Ovary (tissue), 9 donors: Measurements from ENCODE around the gene MOGAT2. TPM values are rescaled to one million over a fixed set of nuclear protein-coding genes. Genes with fewer than 3 reads are reported as not detected.
"Not testable (repeated sequence)": the region's sequence is repeated elsewhere in the genome, so short reads cannot be mapped to it uniquely, and the experiment has no call there.

ENCODE experiments used
- DNase-seq, 5 donors: peaks; one replicate each; pipeline ENCODE4 v3.0.0-alpha.2; 2019 to 2020
- H3K27ac ChIP-seq, 2 donors: fragments of 200-600 bp; one replicate each; pipeline versions ENCODE4 v1.5.1 to v1.8.0; 2019 to 2022
- H3K27me3 ChIP-seq: fragments of 200-600 bp; one replicate; pipeline ENCODE4 v1.8.0; 2022
- H3K36me3 ChIP-seq: fragments of 200-600 bp; sonication (generic); one replicate; pipeline ENCODE4 v1.5.1; 2019
- H3K4me1 ChIP-seq: one replicate; pipeline ENCODE4 v1.8.1; 2013; ENCODE audit warnings: mild to moderate bottlenecking, moderate library complexity; ENCODE audit not compliant: insufficient read depth
- H3K4me3 ChIP-seq: fragments of 200-600 bp; sonication (generic); one replicate; pipeline ENCODE4 v1.5.1; 2017
- H3K9me3 ChIP-seq, 2 donors: fragments of 200-600 bp in 1 of 2; sonication (generic) in 1 of 2; one replicate each; pipeline versions ENCODE4 v1.5.1 to v1.8.1; 2013 to 2019; ENCODE audit warnings: mild to moderate bottlenecking in 1 of 2, moderate library complexity in 1 of 2
- EP300 ChIP-seq: sonication (generic); formaldehyde crosslinking; IDR thresholded peaks from one replicate; pipeline ENCODE4 v1.6.1; 2017; ENCODE audit warnings: antibody characterized with exemption
- POLR2A ChIP-seq: fragments of 450-650 bp; IDR thresholded peaks from one replicate; pipeline ENCODE4 v1.6.1; 2017; ENCODE audit warnings: antibody characterized with exemption, mild to moderate bottlenecking, moderate library complexity
- WGBS, 3 donors: extraction: QIAGEN DNeasy Blood & Tissue Kit in 1 of 3; methylation state at CpG; one replicate each; pipeline versions ENCODE4 v1.1.5 to v1.1.7; 2013 to 2017; 5-methylcytosine and 5-hydroxymethylcytosine counted together
- intact Hi-C, 4 donors: fragments of 100-400 bp; cut with DNase I; formaldehyde crosslinking; loops; one replicate each; pipeline versions ENCODE4 v1.11.0 to v1.15.1; 2022 to 2023
- polyA plus RNA-seq, 2 donors: library from polyadenylated mRNA; stranded (reverse); fragments of 200-250 nt in 1 of 2; fragments of 350-450 nt in 1 of 2; fragmentation: Illumina TruSeq in 1 of 2; extraction: RNeasy Lipid Tissue Mini Kit (QIAGEN cat#74804) in 1 of 2; gene quantifications; one replicate each; pipeline ENCODE4 v1.2.3, GENCODE V29; 2013 to 2014
- total RNA-seq, 7 donors: library from RNA; depleted of rRNA in 2 of 7; stranded (reverse); fragments of >200 nt in 2 of 7; fragmentation: NEBNext Ultra II Directional in 3 of 7; extraction: Animal tissue kit (Norgen Biotek cat#: 25700) in 3 of 7; gene quantifications; one replicate each; pipeline versions ENCODE4 v1.1.0 to v1.2.4, GENCODE V29; 2016 to 2023
- TF ChIP-seq, protein P1 (sequence below), 3 donors: fragments of 450-650 bp in 2 of 3; fragments of 200-600 bp in 1 of 3; IDR thresholded peaks; one replicate each; pipeline versions ENCODE4 v1.5.1 to v1.8.0; 2016 to 2022; ENCODE audit warnings: antibody characterized with exemption in 3 of 3, mild to moderate bottlenecking in 1 of 3
- donor health status: DM: no; HTN: no; CAD: no; lungs with moderate emphysema.
- donor health status: DM: no; HTN: no; CAD: no.
- donor health status: Bipolar disorder and iron deficiency.
- donor health status: DM: yes; HTN: yes; CAD: no.
- donor health status: DM: no; HTN: no; CAD: no.
- donor health status: DM: yes; HTN: yes; CAD: no.

MOGAT2 gene
- total and polyA plus RNA-seq, 9 donors = 0.72 to 1.1 TPM; not detected in 7

DNA sequence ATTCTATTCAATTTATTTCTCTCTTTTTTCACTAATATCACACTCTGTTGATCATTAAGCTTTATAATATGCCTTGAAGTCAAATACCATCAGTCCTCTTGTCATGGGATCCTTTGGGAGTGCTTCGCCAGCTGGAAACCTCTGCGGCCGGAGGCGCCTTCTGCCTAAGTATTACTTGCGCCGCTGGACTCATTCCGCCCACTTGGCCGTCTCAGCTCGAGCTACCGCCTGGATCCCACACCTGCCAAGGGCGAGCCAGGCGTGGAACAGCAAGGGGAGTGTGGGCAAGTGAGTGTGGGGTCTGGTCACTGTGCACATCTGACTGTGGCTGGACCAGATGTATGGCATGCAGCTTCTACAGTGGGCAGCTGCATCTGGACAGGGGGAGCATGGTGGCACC, 39.7 kb upstream of the MOGAT2 start:
- Histone ChIP-seq H3K4me3 (no peak overlapping the region), H3K9me3 (no peaks in the 10 kb centered on the region), H3K27me3 (no peaks in the 10 kb centered on the region), H3K4me1 (no peaks in the 10 kb centered on the region), H3K36me3 (no peaks in the 10 kb centered on the region), H3K27ac (no peak overlapping the region)
- no peak for DNase-seq
- TF ChIP-seq EP300 (no peak), POLR2A (no peak)
- TF ChIP-seq, protein P1, sequence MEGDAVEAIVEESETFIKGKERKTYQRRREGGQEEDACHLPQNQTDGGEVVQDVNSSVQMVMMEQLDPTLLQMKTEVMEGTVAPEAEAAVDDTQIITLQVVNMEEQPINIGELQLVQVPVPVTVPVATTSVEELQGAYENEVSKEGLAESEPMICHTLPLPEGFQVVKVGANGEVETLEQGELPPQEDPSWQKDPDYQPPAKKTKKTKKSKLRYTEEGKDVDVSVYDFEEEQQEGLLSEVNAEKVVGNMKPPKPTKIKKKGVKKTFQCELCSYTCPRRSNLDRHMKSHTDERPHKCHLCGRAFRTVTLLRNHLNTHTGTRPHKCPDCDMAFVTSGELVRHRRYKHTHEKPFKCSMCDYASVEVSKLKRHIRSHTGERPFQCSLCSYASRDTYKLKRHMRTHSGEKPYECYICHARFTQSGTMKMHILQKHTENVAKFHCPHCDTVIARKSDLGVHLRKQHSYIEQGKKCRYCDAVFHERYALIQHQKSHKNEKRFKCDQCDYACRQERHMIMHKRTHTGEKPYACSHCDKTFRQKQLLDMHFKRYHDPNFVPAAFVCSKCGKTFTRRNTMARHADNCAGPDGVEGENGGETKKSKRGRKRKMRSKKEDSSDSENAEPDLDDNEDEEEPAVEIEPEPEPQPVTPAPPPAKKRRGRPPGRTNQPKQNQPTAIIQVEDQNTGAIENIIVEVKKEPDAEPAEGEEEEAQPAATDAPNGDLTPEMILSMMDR (IDR thresholded peaks at IDR 0.05) = no peak
- intact Hi-C loops = loop anchor here in 1 of 4 donors (5.0 kb wide), 1 partner anchor 1889 kb away; no protein-coding TSS in a partner anchor
- WGBS, 3 donors = 74 to 80% (median 75%) methylated on average over 12 of the region's 12 CpGs

DNA sequence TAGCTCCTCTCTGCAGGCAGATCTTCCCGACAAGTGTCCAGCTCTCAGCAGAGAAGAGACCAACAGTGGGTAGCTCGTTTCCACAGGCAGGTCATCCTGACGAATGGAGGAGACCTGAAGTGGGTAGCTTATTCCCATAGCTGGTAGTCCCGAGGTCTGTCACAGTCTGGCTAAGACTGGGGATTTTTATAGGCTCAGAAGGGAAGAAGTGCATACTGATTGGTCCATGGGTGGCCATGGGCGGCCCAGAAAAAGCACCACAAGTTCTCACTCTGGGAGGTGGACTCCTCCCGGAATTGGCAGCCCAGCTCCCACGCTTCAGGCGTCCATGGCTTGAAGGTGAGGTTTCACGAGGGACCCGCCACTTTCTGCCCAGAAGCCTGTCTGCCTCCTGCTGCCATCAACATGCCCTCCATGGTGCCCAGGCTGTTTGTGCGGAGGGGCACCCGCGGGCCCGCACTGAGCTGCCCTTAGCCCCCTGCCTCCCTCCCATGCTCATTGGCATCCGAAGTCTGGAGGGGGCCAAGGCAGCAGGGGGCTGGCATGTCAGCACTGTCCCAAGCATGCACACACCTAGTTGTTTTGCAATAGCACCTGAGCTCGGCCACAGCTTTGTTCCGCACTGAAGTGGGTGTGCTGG, 38.9 kb upstream of the MOGAT2 start:
- Histone ChIP-seq H3K4me1 (no peaks in the 10 kb centered on the region), H3K9me3 (no peaks in the 10 kb centered on the region), H3K27me3 (no peaks in the 10 kb centered on the region), H3K27ac (no peak overlapping the region), H3K4me3 (no peak overlapping the region), H3K36me3 (no peaks in the 10 kb centered on the region)
- TF ChIP-seq POLR2A (no peak), EP300 (no peak)
- TF ChIP-seq, protein P1 (IDR thresholded peaks at IDR 0.05) = no peak
- DNase-seq = no peak
- intact Hi-C loops = loop anchor here in 1 of 4 donors (5.0 kb wide), 1 partner anchor 1889 kb away; no protein-coding TSS in a partner anchor
- WGBS, 3 donors = 65 to 73% (median 65%) methylated on average over 17 of the region's 17 CpGs

DNA sequence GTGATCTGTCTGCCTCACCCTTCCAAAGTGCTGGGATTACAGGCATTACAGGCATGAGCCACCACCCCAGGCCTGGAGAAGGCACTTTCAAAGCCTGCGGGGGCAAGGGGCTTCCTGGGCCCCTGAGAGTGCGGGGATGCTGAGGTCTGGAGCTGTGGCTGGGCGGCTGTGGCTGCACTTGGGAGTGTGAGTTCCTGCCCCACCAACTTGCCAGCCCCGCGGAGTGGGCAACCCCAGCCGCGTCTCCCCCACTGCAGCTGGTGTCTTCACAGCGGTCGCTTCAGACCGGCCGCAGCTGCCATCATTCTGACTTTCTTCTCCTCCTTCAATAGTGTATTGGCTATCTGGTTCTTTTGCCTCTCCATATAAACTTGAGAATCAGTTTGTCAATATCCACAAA, 38.1 kb upstream of the MOGAT2 start:
- 82 to 87% (median 84%) methylated on average over 11 of the region's 11 CpGs for WGBS, 3 donors

DNA sequence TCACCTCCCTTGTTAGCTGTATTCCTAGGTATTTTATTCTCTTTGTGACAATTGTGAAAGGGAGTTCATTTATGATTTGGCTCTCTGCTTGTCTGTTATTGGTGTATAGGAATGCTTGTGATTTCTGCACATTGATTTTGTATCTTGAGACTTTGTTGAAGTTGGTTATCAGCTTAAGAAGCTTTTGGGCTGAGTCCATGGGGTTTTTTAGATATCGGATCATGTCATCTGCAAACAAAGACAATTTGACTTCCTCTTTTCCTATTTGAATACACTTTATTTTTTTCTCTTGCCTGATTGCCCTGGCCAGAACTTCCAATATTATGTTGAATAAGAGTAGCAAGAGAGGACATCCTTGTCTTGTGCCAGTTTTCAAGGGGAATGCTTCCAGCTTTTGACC, 33.8 kb upstream of the MOGAT2 start:
- H3K9me3 ChIP-seq, intact Hi-C loops, H3K27ac ChIP-seq, H3K36me3 ChIP-seq, H3K4me3 ChIP-seq, H3K27me3 ChIP-seq, H3K4me1 ChIP-seq, DNase-seq: not testable (repeated sequence)
- WGBS, 3 donors = 90 to 97% (median 91%) methylated on average over 1 of the region's 1 CpG

More for the DNA sequence above, 38.1 kb upstream of the MOGAT2 start:
- Histone ChIP-seq H3K27me3 (no peaks in the 10 kb centered on the region), H3K27ac (no peak overlapping the region), H3K36me3 (no peaks in the 10 kb centered on the region), H3K9me3 (no peaks in the 10 kb centered on the region), H3K4me3 (no peak overlapping the region), H3K4me1 (no peaks in the 10 kb centered on the region)
- TF ChIP-seq POLR2A (no peak), EP300 (no peak)
- TF ChIP-seq, protein P1 (IDR thresholded peaks at IDR 0.05) = no peak
- no peak for DNase-seq
- intact Hi-C loops = loop anchor here in 1 of 4 donors (5.0 kb wide), 1 partner anchor 1888 kb away; no protein-coding TSS in a partner anchor

DNA sequence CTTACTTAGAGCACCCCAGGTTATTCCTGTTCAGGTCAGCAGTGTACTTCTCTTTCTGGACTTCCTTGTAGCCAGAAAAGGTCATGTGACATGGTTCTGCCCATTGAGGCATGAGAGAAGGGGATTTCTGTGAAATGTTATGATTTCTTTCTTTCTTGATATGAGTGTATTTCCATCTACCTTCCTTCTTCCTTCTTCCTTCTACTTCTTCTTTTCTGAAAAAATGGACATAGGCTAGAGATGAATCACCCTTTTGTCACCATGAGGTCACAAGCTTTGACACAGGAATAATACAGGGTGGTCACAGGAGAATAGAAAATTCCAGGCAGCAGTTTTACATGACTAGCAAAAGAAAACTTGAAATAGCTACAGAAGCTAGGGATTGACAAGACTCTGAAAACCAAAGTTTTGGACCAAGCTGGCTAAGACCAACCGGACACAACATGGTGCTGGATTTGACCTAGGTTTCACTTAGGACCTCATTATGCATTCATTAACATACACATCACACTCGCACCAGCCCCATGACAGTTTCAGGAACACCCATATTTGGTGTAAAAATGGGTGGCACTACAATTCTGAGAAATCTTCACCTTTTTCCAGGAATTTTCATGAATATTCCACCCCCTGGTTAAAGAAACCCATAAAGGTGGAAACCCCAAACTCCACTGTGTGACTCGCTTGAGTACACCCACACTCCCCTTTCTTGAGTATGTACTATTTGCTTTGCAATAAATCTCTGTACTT, 27.6 kb upstream of the MOGAT2 start:
- Histone ChIP-seq H3K36me3 (no peaks in the 10 kb centered on the region), H3K9me3 (peaks cover 0 to 3% of the 10 kb centered on the region in 2 donors), H3K4me1 (no peaks in the 10 kb centered on the region), H3K27ac (no peak overlapping the region), H3K27me3 (no peaks in the 10 kb centered on the region), H3K4me3 (no peak overlapping the region)
- no peak for TF ChIP-seq POLR2A
- 82 to 89% (median 82%) methylated on average over 3 of the region's 3 CpGs for WGBS, 3 donors
- intact Hi-C loops = no loop called here
- no peak for DNase-seq
